NB4 (cell line): Measurements from ENCODE around the gene CYBA.

Experiments used
- DNase-seq: peaks from one replicate; pipeline ENCODE4 v3.0.0; 2010; ENCODE audit warnings: low read depth
- H3K4me3 ChIP-seq: one replicate; pipeline ENCODE4 v1.5.1; 2011; ENCODE audit warnings: mild to moderate bottlenecking, low read depth, low read length, moderate library complexity
- CTCF ChIP-seq: IDR thresholded peaks from one replicate; pipeline ENCODE4 v1.5.1; 2012; ENCODE audit warnings: low read depth, low read length
- MAX ChIP-seq: IDR thresholded peaks from 2 replicates; pipeline ENCODE4 v1.6.1; 2011; ENCODE audit warnings: low read depth, low read length
- MYC ChIP-seq: IDR thresholded peaks from 2 replicates; pipeline ENCODE4 v1.6.1; 2011; ENCODE audit warnings: low read depth, low read length
- POLR2A ChIP-seq: IDR thresholded peaks from 2 replicates; pipeline ENCODE4 v1.6.1; 2011; ENCODE audit warnings: mild to moderate bottlenecking; ENCODE audit not compliant: insufficient read length; ENCODE audit errors: extremely low read depth

The CYBA gene

GRCh38 chr16:88651989-88652761 lies 1.3 kb upstream of the CYBA start:
- no peak for TF ChIP-seq MAX
- no peak for TF ChIP-seq CTCF
- TF ChIP-seq POLR2A: no peak
- no peak for TF ChIP-seq MYC
- no peak for DNase-seq

GRCh38 chr16:88651276-88651988 lies 579 bp upstream of the CYBA start:
- DNase-seq: peak; percentile 91
- peak overlapping the region; percentile 57 for H3K4me3 ChIP-seq
- TF ChIP-seq CTCF (no peak), MYC (no peak), POLR2A (no peak), MAX (no peak; the same call in 1 of the 2 replicates)

More at GRCh38 chr16:88651989-88652761, 1.3 kb upstream of the CYBA start:
- H3K4me3 ChIP-seq: no peak overlapping the region

GRCh38 chr16:88649924-88650748 lies 717 bp downstream of the CYBA start:
- TF ChIP-seq POLR2A (no peak), MYC (peak; percentile 10; the same call in 1 of the 2 replicates), MAX (no peak)
- H3K4me3 ChIP-seq: peak overlapping the region; percentile 84
- peak; percentile 92 for DNase-seq

GRCh38 chr16:88649195-88649923 lies 1.5 kb downstream of the CYBA start:
- TF ChIP-seq CTCF (no peak), MYC (no peak), MAX (no peak), POLR2A (no peak)
- peak; percentile 56 for DNase-seq
- peak overlapping the region; percentile 84 for H3K4me3 ChIP-seq

- DNase-seq: no peak
- H3K4me3 ChIP-seq: no peak overlapping the region
- no peak for TF ChIP-seq CTCF
Observed at GRCh38 chr16:88647178-88648070, 3.4 kb downstream of the CYBA start.
